HG03139 (cell line): ENCODE data around the gene TNFRSF19.

Experiments used
- ATAC-seq: cut with Tn5 transposase; IDR thresholded peaks from one replicate; pipeline ENCODE4 v1.9.1; 2021; ENCODE audit not compliant: unreplicated experiment

Gene TNFRSF19

GRCh38 chr13:23627410-23627809 is 57.2 kb downstream of the TNFRSF19 start:
- ATAC-seq = no peak

GRCh38 chr13:23628250-23628649 is 58.0 kb downstream of the TNFRSF19 start:
- ATAC-seq = no peak

- no peak for ATAC-seq
Observed at GRCh38 chr13:23628765-23629565, 58.8 kb downstream of the TNFRSF19 start.

DNA sequence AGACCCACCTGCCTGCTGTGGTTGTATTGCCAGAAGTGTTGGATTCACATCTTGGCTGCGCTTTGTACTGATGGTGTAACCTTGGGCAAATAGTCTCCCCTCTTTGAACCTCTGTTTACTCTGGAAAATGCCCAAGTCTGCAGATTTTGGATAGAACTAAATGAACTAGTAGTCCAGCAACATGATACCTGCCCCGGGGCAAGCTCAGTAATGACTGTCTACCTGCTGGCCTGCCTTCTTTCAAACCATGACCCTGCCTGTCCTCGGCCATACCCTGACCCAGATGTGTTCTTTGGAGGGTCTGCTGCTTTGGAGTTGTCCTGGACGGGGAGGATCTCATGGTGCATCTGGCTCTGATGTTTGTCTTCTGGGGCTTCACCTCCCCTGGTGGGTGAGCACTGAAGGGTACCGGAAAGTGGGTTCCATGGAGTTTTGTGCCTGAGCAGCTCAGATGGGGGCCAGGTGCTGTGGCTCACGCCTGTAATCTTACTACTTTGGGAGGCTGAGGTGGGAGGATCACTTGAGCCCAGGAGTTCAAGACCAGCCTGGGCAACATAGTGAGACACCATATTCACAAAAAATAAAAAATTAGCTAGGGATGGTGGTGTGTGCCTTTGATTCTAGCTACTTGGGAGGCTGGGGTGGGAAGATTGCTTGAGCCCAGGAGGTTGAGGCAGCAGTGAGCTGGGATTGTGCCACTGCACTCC is 59.5 kb downstream of the TNFRSF19 start:
- no peak for ATAC-seq

DNA sequence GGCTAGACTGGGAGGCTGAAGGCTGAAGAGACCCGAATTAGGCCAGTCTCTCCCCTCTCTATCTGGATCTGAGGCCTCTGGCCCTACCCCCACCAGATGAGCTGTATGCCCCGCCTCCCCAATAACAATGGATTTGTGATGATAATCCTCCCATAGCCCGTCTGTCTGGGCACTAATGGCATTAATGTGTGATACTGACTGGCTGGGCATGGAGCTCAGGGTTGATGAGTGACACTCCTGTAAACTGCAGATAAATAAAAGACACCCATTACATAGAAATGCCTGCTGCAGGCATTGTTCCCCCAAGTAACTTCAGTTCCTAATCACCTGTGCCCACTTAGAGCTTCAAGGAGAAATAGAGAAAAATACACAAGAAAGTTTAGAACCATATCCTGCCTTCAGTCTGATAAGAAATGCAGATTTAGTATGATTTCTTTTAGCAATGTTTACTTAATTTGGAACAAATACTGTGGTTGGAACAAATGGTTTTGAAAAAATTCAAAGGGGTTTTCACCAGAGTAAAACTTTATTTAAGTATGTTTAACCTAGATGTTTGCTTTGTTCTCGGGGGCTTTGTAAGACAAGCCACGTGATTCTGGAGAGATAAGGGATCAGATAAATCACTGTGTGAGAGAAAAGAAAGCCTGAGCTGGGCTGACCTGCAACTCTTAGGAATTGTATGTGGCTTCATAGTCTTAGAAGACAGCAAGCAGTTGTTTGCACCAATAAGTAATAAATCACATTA is 60.3 kb downstream of the TNFRSF19 start:
- ATAC-seq = no peak

- ATAC-seq = no peak
Observed at GRCh38 chr13:23631311-23632047, 61.3 kb downstream of the TNFRSF19 start.

- no peak for ATAC-seq
Observed at GRCh38 chr13:23632048-23632582, 61.9 kb downstream of the TNFRSF19 start.

DNA sequence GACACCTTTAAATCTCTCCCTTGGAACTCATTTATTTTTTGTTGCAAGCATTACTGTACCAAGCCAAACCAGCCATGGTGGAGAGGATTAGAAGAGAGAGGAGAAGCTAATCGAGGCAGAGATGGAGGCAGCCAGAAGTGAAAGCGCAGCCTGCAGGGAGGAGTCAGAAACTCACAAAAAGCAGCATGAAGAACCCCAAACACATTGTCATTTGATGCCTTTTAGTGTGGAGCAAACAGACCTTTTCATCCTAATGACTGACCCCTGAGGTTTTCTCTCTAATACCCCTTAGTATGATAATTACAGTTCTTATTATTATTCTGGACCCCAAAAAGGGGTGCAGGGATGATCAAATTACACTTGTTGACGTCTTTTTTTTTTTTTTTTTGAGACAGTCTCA is 62.5 kb downstream of the TNFRSF19 start:
- ATAC-seq = no peak

DNA sequence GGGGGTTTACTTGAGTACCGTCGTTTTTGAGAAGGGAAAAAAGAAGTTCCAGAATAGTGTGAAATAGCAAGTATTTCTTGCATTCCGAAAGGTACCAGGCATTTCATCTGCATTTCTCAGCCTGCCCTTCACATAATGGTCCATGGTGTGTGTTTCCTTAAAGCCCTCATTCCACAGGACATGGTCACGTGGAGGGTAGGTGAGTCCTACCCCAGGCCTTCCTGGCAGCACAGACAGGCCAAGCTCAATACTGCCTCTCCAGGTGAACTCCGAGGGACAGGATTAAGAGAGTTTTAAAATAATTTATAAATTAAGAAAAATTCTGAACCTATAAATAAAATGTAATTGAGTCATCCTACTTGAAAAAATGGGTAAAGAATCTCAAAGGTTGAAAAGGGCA is 64.7 kb downstream of the TNFRSF19 start:
- ATAC-seq = no peak

DNA sequence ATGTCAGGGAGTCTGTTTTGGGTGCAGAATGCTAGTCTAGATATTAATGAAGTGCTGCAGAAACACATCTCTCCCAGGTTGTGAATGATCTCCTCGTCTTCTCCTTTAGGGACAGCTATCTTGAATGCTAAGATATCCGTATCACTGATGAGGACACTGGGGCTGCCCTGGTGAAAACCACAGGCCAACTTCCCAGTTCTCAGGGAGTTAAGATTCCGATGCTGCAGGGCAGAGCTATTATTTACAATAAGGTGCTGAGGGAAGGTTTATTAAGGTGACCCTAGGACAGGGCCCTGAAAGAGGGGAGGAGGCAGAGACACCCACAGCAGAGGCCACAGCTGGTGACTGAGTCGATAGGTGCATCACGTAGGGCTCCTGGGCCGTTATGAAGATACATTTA is 66.1 kb downstream of the TNFRSF19 start:
- no peak for ATAC-seq

GRCh38 chr13:23637829-23638228 is 67.6 kb downstream of the TNFRSF19 start:
- no peak for ATAC-seq

- ATAC-seq = no peak
Observed at GRCh38 chr13:23639674-23640073, 69.5 kb downstream of the TNFRSF19 start.

GRCh38 chr13:23642110-23642509 is 71.9 kb downstream of the TNFRSF19 start:
- no peak for ATAC-seq

- ATAC-seq = no peak
Observed at GRCh38 chr13:23643338-23644125, 73.3 kb downstream of the TNFRSF19 start.

- ATAC-seq = no peak
Observed at GRCh38 chr13:23644126-23644419, 73.9 kb downstream of the TNFRSF19 start.

DNA sequence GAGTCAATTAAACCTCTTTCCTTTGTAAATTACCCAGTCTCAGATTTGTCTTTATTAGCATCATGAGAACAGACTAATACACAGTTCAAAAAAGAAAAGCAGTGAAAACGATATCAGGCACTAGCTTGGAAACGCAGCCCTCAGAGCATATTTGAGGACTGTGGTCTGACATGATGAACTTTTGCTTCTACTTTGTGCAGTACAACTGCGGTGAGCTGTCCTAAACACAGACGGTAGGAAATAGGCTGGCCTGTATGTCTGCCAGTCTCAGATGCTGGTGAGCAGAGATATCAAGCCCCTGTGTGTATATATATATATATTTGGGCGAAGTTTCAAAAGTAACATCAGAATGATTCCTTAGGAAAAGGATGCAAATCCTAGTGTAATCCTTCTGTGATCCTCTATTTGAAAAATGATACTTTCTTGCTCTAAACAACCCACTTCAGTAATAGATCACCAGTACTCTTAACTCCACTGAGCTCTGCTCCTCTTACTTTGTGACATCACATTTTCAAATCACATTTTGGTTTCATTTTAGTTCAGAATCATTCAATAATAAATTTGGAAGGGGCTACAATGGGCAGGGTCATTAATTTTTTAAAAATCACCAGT is 74.4 kb downstream of the TNFRSF19 start:
- ATAC-seq = no peak

DNA sequence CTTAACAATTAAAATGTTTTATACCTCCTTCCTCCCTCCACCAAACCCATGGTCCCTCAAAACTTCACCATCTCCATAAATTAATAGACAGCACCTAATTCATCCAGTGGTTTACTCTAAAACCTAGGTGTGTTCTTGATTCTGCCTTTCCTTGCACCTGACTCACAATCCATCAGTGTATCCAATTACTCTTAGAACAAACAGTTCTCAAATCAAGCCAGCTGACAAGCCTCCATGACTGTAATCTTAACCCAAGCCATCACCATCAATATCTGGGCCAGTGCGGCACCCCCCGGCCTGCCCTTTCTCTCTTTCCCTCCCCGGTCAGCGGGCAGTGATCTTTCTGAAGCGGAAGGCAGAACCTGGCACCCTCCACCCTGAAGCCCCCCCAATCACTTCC is 75.6 kb downstream of the TNFRSF19 start:
- no peak for ATAC-seq

GRCh38 chr13:23651439-23651838 is 81.2 kb downstream of the TNFRSF19 start:
- ATAC-seq = no peak

- ATAC-seq = no peak
Observed at GRCh38 chr13:23651887-23652286, 81.7 kb downstream of the TNFRSF19 start.
